Right atrium auricular region (tissue), 2 donors: Measurements from ENCODE around the gene GOLGA6C. TPM values are rescaled to one million over a fixed set of nuclear protein-coding genes. Genes with fewer than 3 reads are reported as not detected.
"Not testable (repeated sequence)": the region's sequence is repeated elsewhere in the genome, so short reads cannot be mapped to it uniquely, and the experiment has no call there.

ENCODE experiments used
- DNase-seq: peaks from one replicate; pipeline ENCODE4 v3.0.0-alpha.2; 2019; ENCODE audit warnings: low spot score
- H3K27ac ChIP-seq, 2 donors: fragments of 200-600 bp; sonication (generic); 1 replicate in 1 of 2; 2 replicates in 1 of 2; pipeline ENCODE4 v1.5.1; 2016 to 2019
- H3K27me3 ChIP-seq, 2 donors: fragments of 200-600 bp; sonication (generic); one replicate each; pipeline versions ENCODE4 v1.5.1 to v1.6.0; 2017 to 2019
- H3K36me3 ChIP-seq: fragments of 200-600 bp; sonication (generic); one replicate; pipeline ENCODE4 v1.5.1; 2016
- H3K4me1 ChIP-seq, 2 donors: fragments of 200-600 bp; sonication (generic); one replicate each; pipeline versions ENCODE4 v1.5.1 to v1.6.0; 2017 to 2019
- H3K4me3 ChIP-seq, 2 donors: fragments of 200-600 bp; sonication (generic); 1 replicate in 1 of 2; 2 replicates in 1 of 2; pipeline ENCODE4 v1.5.1; 2017 to 2019; ENCODE audit warnings: mild to moderate bottlenecking in 1 of 2, moderate library complexity in 1 of 2
- H3K9me3 ChIP-seq, 2 donors: fragments of 200-600 bp; sonication (generic); one replicate each; pipeline ENCODE4 v1.5.1; 2019
- CTCF ChIP-seq, 2 donors: fragments of 200-600 bp; sonication (generic); IDR thresholded peaks; one replicate each; pipeline ENCODE4 v1.5.1; 2019; ENCODE audit warnings: antibody characterized with exemption in 2 of 2
- total RNA-seq, 2 donors: library from RNA; depleted of rRNA; stranded (reverse); fragments of >200 nt; gene quantifications; one replicate each; pipeline ENCODE4 v1.1.0, GENCODE V29; 2016

Gene GOLGA6C
- not detected for total RNA-seq

- not testable (repeated sequence) for H3K4me3 ChIP-seq, H3K4me1 ChIP-seq, DNase-seq, H3K36me3 ChIP-seq, H3K27ac ChIP-seq, H3K27me3 ChIP-seq, H3K9me3 ChIP-seq
These were observed at the start of gene GOLGA6C for GRCh38 chr15:75258034-75258433. Gene GOLGA6C, plus strand, starts transcription at chr15:75258334. Its CDS starts 265 bp downstream, at chr15:75258599.

GRCh38 chr15:75208501-75209288 lies 49.4 kb upstream of the GOLGA6C start:
- Histone ChIP-seq H3K4me1 (peaks cover 0 to 75% of the 10 kb centered on the region in 2 donors), H3K27me3 (no peaks in the 10 kb centered on the region), H3K9me3 (no peaks in the 10 kb centered on the region), H3K4me3 (no peak overlapping the region), H3K36me3 (peaks cover 58% of the 10 kb centered on the region), H3K27ac (no peak overlapping the region)
- DNase-seq = no peak
- no peak for TF ChIP-seq CTCF (IDR thresholded peaks at IDR 0.05)

GRCh38 chr15:75209289-75209676 lies 48.9 kb upstream of the GOLGA6C start:
- no peaks in the 10 kb centered on the region for H3K9me3 ChIP-seq
- DNase-seq = no peak
- peaks cover 0 to 69% of the 10 kb centered on the region in 2 donors for H3K4me1 ChIP-seq
- peaks cover 58% of the 10 kb centered on the region for H3K36me3 ChIP-seq
- no peak for TF ChIP-seq CTCF (IDR thresholded peaks at IDR 0.05)
- H3K27me3 ChIP-seq = no peaks in the 10 kb centered on the region
- H3K4me3 ChIP-seq = no peak overlapping the region
- no peak overlapping the region for H3K27ac ChIP-seq

- TF ChIP-seq CTCF (IDR thresholded peaks at IDR 0.05) = no peak
- H3K4me1 ChIP-seq = peaks cover 0 to 55% of the 10 kb centered on the region in 2 donors
These were observed 47.3 kb upstream of the GOLGA6C start for GRCh38 chr15:75210811-75211230.

GRCh38 chr15:75211436-75212199 lies 46.5 kb upstream of the GOLGA6C start:
- peaks cover 51% of the 10 kb centered on the region for H3K36me3 ChIP-seq
- no peaks in the 10 kb centered on the region for H3K27me3 ChIP-seq
- no peak overlapping the region for H3K27ac ChIP-seq
- H3K9me3 ChIP-seq = no peaks in the 10 kb centered on the region
- H3K4me1 ChIP-seq = peaks cover 0 to 47% of the 10 kb centered on the region in 2 donors
- DNase-seq = no peak
- TF ChIP-seq CTCF (IDR thresholded peaks at IDR 0.05) = no peak
- no peak overlapping the region for H3K4me3 ChIP-seq

More at GRCh38 chr15:75210811-75211230, 47.3 kb upstream of the GOLGA6C start:
- no peak for DNase-seq
- Histone ChIP-seq H3K27me3 (no peaks in the 10 kb centered on the region), H3K27ac (no peak overlapping the region), H3K4me3 (no peak overlapping the region), H3K9me3 (no peaks in the 10 kb centered on the region), H3K36me3 (peaks cover 58% of the 10 kb centered on the region)

- Histone ChIP-seq H3K4me3 (no peak overlapping the region), H3K9me3 (no peaks in the 10 kb centered on the region), H3K27me3 (no peaks in the 10 kb centered on the region), H3K27ac (no peak overlapping the region), H3K4me1 (peaks cover 0 to 41% of the 10 kb centered on the region in 2 donors), H3K36me3 (peaks cover 44% of the 10 kb centered on the region)
- TF ChIP-seq CTCF (IDR thresholded peaks at IDR 0.05) = no peak
- no peak for DNase-seq
These were observed 45.8 kb upstream of the GOLGA6C start for GRCh38 chr15:75212200-75212858.
